ENCODE measurements around the gene NOX5. TPM values are rescaled to one million over a fixed set of nuclear protein-coding genes. Genes with fewer than 3 reads are reported as not detected.

Gene NOX5
- total and polyA plus RNA-seq, 2 of the 4 experiments (the other 2 are of a cell fraction) = 0.07 TPM; not detected in 1

GRCh38 chr15:68997930-68998777 is 16.3 kb upstream of the NOX5 start:
- Histone ChIP-seq H4K91ac (ENCODE audit: insufficient read depth, low read depth, low read length) (no peak overlapping the region), H3K4me3 (ENCODE audit: insufficient read depth, low read depth, low read length) (no peak overlapping the region), H2AK5ac (ENCODE audit: low read depth, low read length) (no peak overlapping the region), H3K9me1 (ENCODE audit: insufficient read depth, low read length) (no peaks in the 10 kb centered on the region), H3K27ac (ENCODE audit: insufficient read depth, low read length) (no peak overlapping the region), H2AK9ac (replicated peaks; ENCODE audit: low read depth, low read length, poor library complexity) (no peak overlapping the region), H3K9ac (ENCODE audit: low read depth, low read length) (no peak overlapping the region), H3K9me3 (ENCODE audit: control insufficient read depth, insufficient read depth, low read length) (no peaks in the 10 kb centered on the region), H3K4me2 (ENCODE audit: low read depth, low read length) (no peak overlapping the region), H3K4me1 (ENCODE audit: control insufficient read depth, insufficient read depth, low read length) (0 out of 2 replicates have a peak, but pooled peaks cover 1% of the 10 kb centered on the region), H4K5ac (ENCODE audit: low read depth, low read length) (no peak overlapping the region), H3K56ac (ENCODE audit: extremely low read depth, insufficient read depth, low read length) (no peak overlapping the region), H3K23ac (ENCODE audit: low read depth, low read length) (no peak overlapping the region), H3K14ac (replicated peaks; ENCODE audit: low read depth, low read length) (no peak overlapping the region), H4K8ac (ENCODE audit: low read depth in 2 of 2, low read length in 2 of 2) (no peak overlapping the region), H3K79me1 (ENCODE audit: low read depth in 1 of 2, low read length in 2 of 2) (no peaks in the 10 kb centered on the region), H2AFZ (replicated peaks; ENCODE audit: low read length, poor library complexity) (no peak overlapping the region), H3K36me3 (ENCODE audit: control insufficient read depth, insufficient read depth, low read length) (no peaks in the 10 kb centered on the region), H2BK15ac (ENCODE audit: low read depth, low read length) (no peak overlapping the region), H2BK20ac (ENCODE audit: low read depth, low read length) (no peak overlapping the region), H3K18ac (ENCODE audit: low read depth, low read length) (no peak overlapping the region), H3K27me3 (ENCODE audit: control insufficient read depth, insufficient read depth, low read length) (peaks cover 31% of the 10 kb centered on the region), H2BK120ac (ENCODE audit: low read depth, low read length) (no peak overlapping the region), H2BK5ac (ENCODE audit: low read depth, low read length, poor library complexity, severe bottlenecking) (no peak overlapping the region), H3K4ac (ENCODE audit: low read depth, low read length) (no peak overlapping the region), H4K20me1 (ENCODE audit: insufficient read depth, low read length) (no peaks in the 10 kb centered on the region)
- ATAC-seq (ENCODE audit: low read depth) (no peak), DNase-seq (no peak)
- intact Hi-C loops (cut with micrococcal nuclease) (no loop called here), in situ Hi-C loops (cut with MboI; ENCODE audit: low sequenced_read_pairs) (no loop called here), dilution Hi-C loops (cut with HindIII; ENCODE audit: low sequenced_read_pairs, unreplicated experiment) (no loop called here)
- CTCF ChIA-PET = no interaction called here
- no TSS peak for BruUV-seq (replicated peaks)
- POLR2A ChIA-PET (ENCODE audit: unreplicated experiment) = no interaction called here
- WGBS, 2 experiments (ENCODE audit: extremely low coverage in 2 of 2, insufficient read length in 1 of 2) = 60% methylated on average over 1 of the region's 4 CpGs; no CpG with 5 or more reads in 1 of the 2 experiments
- TF ChIP-seq CHD1 (IDR thresholded peaks at IDR 0.05; ENCODE audit: low read depth, low read length) = no peak
- TF ChIP-seq ELK1 (IDR thresholded peaks at IDR 0.05; ENCODE audit: borderline replicate concordance, low read depth, low read length) = no peak
- TF ChIP-seq MAZ (IDR thresholded peaks at IDR 0.05; ENCODE audit: borderline replicate concordance, low read depth, low read length) = no peak
- TF ChIP-seq NFE2L2 (IDR thresholded peaks at IDR 0.05; ENCODE audit: low read depth, low read length) = no peak
- no peak for TF ChIP-seq POLR2A (IDR thresholded peaks at IDR 0.05; ENCODE audit: low read depth, low read length)
